Measurements from ENCODE around the gene VIL1. TPM values are rescaled to one million over a fixed set of nuclear protein-coding genes. Genes with fewer than 3 reads are reported as not detected.

VIL1 gene
- polyA plus RNA-seq, 5 donors = 0.86 to 2.1 (median 1.4) TPM

DNA sequence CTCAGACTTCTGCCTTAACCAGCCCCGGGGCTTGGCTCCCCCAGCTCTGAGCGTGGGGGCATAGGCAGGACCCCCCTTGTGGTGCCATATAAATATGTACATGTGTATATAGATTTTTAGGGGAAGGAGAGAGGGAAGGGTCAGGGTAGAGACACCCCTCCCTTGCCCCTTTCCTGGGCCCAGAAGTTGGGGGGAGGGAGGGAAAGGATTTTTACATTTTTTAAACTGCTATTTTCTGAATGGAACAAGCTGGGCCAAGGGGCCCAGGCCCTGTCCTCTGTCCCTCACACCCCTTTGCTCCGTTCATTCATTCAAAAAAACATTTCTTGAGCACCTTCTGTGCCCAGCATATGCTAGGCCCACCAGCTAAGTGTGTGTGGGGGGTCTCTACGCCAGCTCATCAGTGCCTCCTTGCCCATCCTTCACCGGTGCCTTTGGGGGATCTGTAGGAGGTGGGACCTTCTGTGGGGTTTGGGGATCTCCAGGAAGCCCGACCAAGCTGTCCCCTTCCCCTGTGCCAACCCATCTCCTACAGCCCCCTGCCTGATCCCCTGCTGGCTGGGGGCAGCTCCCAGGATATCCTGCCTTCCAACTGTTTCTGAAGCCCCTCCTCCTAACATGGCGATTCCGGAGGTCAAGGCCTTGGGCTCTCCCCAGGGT, 13.7 kb upstream of the VIL1 start:
- no peak for DNase-seq

- DNase-seq = no peak
Measured at GRCh38 chr2:218405746-218406208, 13.1 kb upstream of the VIL1 start.

- DNase-seq = peak; percentile 93 to 94
Measured at GRCh38 chr2:218406209-218406948, 12.5 kb upstream of the VIL1 start.

- DNase-seq = peak; percentile 71 to 77
Measured at GRCh38 chr2:218406949-218407618, 11.8 kb upstream of the VIL1 start.

DNA sequence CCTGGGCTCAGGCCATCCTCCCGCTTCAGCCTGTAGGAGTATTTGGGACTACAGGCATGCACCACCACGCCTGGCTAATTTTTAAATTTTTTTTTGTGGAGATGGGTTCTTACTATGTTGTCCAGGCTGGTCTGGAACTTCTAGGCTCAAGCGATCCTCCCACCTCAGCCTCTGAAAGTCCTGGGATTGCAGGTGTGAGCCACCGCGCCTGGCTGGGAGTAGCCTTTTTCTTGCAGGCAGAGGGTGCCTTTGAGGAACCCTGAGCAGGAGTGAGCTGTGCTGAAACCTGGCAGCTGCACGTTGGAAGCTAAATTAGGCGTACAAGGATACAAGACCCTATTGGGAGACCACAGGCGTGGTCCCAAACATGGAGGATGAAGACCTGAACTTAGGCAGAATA, 11.2 kb upstream of the VIL1 start:
- no peak for DNase-seq

GRCh38 chr2:218418321-218418716, 604 bp upstream of the VIL1 start:
- no peak for DNase-seq

- DNase-seq = no peak
Measured at GRCh38 chr2:218419630-218420216, 800 bp downstream of the VIL1 start.

DNA sequence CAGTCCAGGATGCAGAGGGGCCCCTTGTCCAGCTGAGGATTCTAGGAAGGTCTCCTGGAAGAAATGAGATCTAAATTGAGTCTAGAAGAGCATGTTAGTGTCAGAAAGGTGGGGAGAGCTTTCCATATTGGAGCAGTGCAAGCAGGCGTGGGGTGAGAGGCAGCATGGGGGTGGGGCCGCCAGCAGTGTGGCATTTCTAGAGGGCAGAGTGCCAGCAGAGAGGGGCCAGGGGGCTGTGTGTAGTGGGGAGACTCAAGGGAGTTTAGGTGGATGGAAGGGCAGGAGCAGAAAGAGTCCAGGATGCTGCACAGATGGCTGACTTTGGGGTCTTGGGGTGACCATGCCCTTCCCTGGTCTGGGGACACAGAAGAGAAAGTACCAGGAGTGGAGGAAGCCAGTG, 2.1 kb downstream of the VIL1 start:
- DNase-seq = no peak

DNA sequence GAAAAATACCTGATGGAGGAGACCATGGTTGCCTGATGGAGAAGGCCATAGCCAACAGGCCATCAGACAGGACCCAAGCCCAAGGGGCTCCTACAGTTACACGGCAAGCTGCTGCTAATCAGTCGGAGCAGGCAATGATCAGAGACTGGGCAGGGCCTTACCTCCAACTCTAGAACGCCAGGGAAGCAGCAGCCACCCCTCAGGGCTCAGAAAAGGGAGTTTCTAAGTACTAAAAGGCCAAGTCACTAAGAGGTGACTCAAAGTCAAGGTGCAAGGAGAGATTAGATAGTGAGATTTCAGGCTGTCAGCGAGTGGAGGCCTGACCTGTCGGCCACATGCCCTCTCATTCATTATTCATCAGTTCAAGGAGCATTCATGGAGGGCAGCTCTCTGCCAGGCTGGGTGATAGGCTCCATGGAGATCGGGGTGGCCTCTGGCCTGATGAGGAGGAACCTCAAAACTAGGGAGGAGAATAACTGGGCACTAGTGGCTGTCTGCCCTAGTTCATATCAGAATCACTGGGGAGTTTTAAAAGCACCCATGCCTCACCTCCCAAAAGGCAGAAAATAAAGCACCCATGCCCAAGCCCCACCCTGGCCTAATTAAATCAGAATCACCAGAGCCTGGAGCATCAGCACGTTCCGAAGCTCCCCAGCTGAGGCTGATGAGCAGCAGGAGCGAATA, 3.6 kb downstream of the VIL1 start:
- no peak for DNase-seq

DNA sequence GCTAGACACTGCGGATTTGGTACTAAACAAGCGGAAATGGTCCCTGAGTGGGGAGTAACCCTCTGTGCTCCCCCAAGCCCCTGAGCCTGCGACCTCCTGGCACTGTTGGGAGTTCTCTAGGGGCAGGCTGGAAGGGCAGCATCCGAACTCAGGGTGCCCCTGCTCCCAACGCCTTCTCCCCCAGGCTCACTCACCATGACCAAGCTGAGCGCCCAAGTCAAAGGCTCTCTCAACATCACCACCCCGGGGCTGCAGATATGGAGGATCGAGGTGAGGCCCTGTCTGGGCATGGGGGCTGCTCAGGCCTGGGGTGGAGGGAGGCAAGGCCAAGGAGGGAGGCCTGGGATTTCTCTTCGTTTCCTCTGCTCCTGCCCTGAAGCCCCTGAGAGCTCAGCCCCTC, 4.7 kb downstream of the VIL1 start:
- DNase-seq = no peak

DNA sequence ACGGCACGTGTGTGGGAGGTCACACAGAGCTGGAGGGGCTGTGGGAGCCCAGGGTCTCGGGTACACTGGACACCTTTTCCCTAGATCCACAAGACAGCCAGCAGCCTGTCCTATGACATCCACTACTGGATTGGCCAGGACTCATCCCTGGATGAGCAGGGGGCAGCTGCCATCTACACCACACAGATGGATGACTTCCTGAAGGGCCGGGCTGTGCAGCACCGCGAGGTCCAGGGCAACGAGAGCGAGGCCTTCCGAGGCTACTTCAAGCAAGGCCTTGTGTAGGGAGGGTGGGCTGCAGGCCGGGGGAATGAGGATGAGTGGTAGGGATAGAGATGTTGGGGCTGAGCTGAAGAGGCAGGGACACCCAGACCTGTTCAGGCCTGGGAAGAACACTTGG, 6.6 kb downstream of the VIL1 start:
- no peak for DNase-seq

DNA sequence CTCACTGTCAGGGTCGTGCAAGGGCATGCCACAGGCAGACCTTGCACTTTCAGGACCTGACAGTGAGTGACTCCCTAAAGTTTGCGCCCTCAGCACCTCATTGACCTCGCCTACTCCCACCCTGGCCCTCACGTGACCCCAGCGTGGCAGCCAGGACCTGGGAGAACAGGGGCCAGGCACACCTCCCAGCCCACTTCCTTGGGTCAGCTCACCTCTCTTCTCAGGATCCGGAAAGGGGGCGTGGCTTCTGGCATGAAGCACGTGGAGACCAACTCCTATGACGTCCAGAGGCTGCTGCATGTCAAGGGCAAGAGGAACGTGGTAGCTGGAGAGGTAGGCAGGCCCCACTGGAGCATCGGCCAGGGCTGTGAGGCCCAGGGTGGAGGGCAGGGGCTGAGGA, 8.8 kb downstream of the VIL1 start:
- DNase-seq = no peak

DNA sequence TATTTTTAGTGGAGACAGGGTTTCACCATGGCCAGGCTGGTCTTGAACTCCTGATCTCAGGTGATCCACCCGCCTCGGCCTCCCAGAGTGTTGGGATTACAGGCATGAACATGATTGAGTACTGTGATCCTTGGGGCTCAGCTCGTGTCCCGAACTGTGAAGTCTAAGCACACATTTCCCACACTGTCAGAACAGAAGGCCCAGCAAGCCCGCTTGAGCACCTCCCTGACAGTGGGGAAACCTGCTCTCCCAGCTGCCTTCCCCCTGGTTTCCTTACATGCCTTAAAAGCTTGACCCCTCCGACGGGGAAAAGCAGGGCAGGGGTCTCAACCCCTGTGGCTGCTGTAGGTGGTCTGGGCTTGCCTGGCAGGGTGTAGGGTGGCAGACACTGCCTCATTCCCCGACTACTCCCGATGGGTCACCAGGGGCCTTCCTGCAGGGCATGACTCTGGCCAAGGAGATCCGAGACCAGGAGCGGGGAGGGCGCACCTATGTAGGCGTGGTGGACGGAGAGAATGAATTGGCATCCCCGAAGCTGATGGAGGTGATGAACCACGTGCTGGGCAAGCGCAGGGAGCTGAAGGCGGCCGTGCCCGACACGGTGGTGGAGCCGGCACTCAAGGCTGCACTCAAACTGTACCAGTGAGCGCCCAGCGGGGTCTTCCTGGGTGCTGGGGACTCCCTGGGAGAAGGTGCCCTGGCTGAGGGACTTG, 10.1 kb downstream of the VIL1 start:
- DNase-seq = no peak

- no peak for DNase-seq
Measured at GRCh38 chr2:218429911-218430692, 11.2 kb downstream of the VIL1 start.

- no peak for DNase-seq
Measured at GRCh38 chr2:218430721-218431120, 11.8 kb downstream of the VIL1 start.

- DNase-seq = no peak
Measured at GRCh38 chr2:218431878-218432277, 13.0 kb downstream of the VIL1 start.

DNA sequence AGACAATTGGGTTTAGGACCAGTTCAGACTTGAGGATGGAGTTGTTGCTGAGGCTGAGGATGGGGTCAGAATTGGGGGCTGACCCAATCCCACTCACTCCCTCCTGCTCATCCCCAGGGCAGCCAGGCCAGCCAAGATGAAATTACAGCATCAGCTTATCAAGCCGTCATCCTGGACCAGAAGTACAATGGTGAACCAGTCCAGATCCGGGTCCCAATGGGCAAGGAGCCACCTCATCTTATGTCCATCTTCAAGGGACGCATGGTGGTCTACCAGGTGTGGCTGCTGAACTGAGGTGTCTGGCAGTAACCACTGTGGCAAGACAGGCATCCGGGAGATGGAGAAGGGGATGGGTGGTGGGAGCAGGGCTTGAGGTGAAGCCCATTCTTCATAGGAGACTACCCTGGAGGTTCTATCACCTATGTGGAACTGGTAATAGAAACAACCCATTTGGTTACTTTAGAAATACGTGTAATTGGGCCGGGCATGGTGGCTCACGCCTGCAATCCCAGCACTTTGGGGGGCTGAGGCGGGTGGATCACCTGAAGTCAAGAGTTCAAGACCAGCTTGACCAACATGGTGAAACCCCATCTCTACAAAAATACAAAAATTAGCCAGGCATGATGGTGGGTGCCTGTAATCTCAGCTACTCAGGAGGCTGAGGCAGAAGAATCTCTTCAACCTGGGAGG, 13.9 kb downstream of the VIL1 start:
- no peak for DNase-seq

DNA sequence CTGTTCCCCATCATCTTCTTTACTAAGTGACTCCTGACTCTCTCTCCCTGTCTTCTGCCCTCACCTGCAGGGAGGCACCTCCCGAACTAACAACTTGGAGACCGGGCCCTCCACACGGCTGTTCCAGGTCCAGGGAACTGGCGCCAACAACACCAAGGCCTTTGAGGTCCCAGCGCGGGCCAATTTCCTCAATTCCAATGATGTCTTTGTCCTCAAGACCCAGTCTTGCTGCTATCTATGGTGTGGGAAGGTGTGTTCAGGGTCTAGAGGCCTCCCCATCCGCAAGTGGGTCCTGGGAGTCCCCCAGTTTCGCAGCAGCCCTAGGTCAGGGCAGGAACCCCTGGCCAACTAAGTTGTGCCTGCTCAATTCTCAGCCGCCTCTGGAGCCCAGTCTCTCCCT, 15.5 kb downstream of the VIL1 start:
- no peak for DNase-seq
